SK-N-SH treated with all-trans-retinoic acid at 6 μM for 48 hours (cell line): ENCODE measurements around the gene PNMT.
A peak's percentile ranks its signal among the peaks of the same experiment; 100 is the strongest.

ENCODE experiments used
- ATAC-seq: fragments of 200-7000 bp; cut with Tn5 transposase; 3 replicates; pipeline ENCODE4 v1.9.1; 2020; ENCODE audit warnings: mild to moderate bottlenecking, moderate library complexity
- ARNTL ChIP-seq: fragments of 450-650 bp; formaldehyde crosslinking; IDR thresholded peaks from 2 replicates; pipeline ENCODE4 v1.5.0; 2020; ENCODE audit warnings: low read depth, mild to moderate bottlenecking, moderate library complexity, borderline replicate concordance
- BACH2 ChIP-seq: fragments of 250-450 bp; sonication (Bioruptor Pico); IDR thresholded peaks from 2 replicates; pipeline ENCODE4 v1.9.0; 2021; ENCODE audit warnings: mild to moderate bottlenecking, borderline replicate concordance
- CREB5 ChIP-seq: fragments of 250-450 bp; sonication (Bioruptor Pico); IDR thresholded peaks from 2 replicates; pipeline ENCODE4 v1.5.1; 2020; ENCODE audit warnings: low read depth, mild to moderate bottlenecking, moderate library complexity
- CSDC2 ChIP-seq: fragments of 250-450 bp; sonication (Bioruptor Pico); IDR thresholded peaks from 2 replicates; pipeline ENCODE4 v1.5.0; 2020; ENCODE audit warnings: mild to moderate bottlenecking, moderate library complexity
- ESRRG ChIP-seq: fragments of 250-450 bp; sonication (Bioruptor Pico); IDR thresholded peaks from 2 replicates; pipeline ENCODE4 v1.6.1; 2021; ENCODE audit warnings: mild to moderate bottlenecking
- GLIS3 ChIP-seq: fragments of 250-450 bp; sonication (Bioruptor Pico); IDR thresholded peaks from 2 replicates; pipeline ENCODE4 v1.5.0; 2020; ENCODE audit warnings: mild to moderate bottlenecking, moderate library complexity
- ISL1 ChIP-seq: fragments of 250-450 bp; sonication (Bioruptor Pico); IDR thresholded peaks from 2 replicates; pipeline ENCODE4 v2.1.2; 2022; ENCODE audit warnings: mild to moderate bottlenecking, moderate library complexity
- OSR1 ChIP-seq: fragments of 250-450 bp; sonication (Bioruptor Pico); IDR thresholded peaks from 2 replicates; pipeline ENCODE4 v1.8.0; 2022; ENCODE audit warnings: moderate library complexity, mild to moderate bottlenecking, inconsistent platforms
- PATZ1 ChIP-seq: fragments of 250-450 bp; sonication (Bioruptor Pico); IDR thresholded peaks from 2 replicates; pipeline ENCODE4 v1.8.0; 2020; ENCODE audit warnings: mild to moderate bottlenecking, moderate library complexity, borderline replicate concordance
- POU6F1 ChIP-seq: fragments of 250-450 bp; sonication (Bioruptor Pico); IDR thresholded peaks from 2 replicates; pipeline ENCODE4 v1.8.0; 2021; ENCODE audit warnings: low read depth, mild to moderate bottlenecking, moderate library complexity, borderline replicate concordance
- PPARA ChIP-seq: fragments of 250-450 bp; sonication (Bioruptor Pico); IDR thresholded peaks from 2 replicates; pipeline ENCODE4 v1.5.0; 2020; ENCODE audit warnings: mild to moderate bottlenecking, borderline replicate concordance
- RARB ChIP-seq: fragments of 250-450 bp; sonication (Bioruptor Pico); IDR thresholded peaks from 2 replicates; pipeline ENCODE4 v1.8.0; 2021; ENCODE audit warnings: mild to moderate bottlenecking, moderate library complexity
- SNAI2 ChIP-seq: fragments of 250-450 bp; sonication (Bioruptor Pico); IDR thresholded peaks from 2 replicates; pipeline ENCODE4 v1.5.0; 2020; ENCODE audit warnings: mild to moderate bottlenecking, moderate library complexity
- TCF4 ChIP-seq: fragments of 250-450 bp; sonication (Bioruptor Pico); IDR thresholded peaks from 2 replicates; pipeline ENCODE4 v1.8.0; 2021; ENCODE audit warnings: mild to moderate bottlenecking, moderate library complexity, borderline replicate concordance
- TOX ChIP-seq: fragments of 250-450 bp; sonication (Bioruptor Pico); IDR thresholded peaks from 2 replicates; pipeline ENCODE4 v1.8.0; 2021; ENCODE audit warnings: mild to moderate bottlenecking, moderate library complexity, borderline replicate concordance
- ZFP30 ChIP-seq: fragments of 450-650 bp; formaldehyde crosslinking; IDR thresholded peaks from 2 replicates; pipeline ENCODE4 v1.5.0; 2022; ENCODE audit warnings: mild to moderate bottlenecking, moderate library complexity
- ZNF565 ChIP-seq: fragments of 450-650 bp; formaldehyde crosslinking; conservative IDR thresholded peaks from 2 replicates; pipeline ENCODE4 v1.5.0; 2020; ENCODE audit warnings: low read depth, mild to moderate bottlenecking, moderate library complexity
- ZNF70 ChIP-seq: fragments of 450-650 bp; formaldehyde crosslinking; IDR thresholded peaks from 2 replicates; pipeline ENCODE4 v1.5.0; 2020; ENCODE audit warnings: mild to moderate bottlenecking, moderate library complexity
- ZNF8 ChIP-seq: fragments of 450-650 bp; formaldehyde crosslinking; IDR thresholded peaks from 2 replicates; pipeline ENCODE4 v1.5.0; 2020; ENCODE audit warnings: mild to moderate bottlenecking, moderate library complexity
- TF ChIP-seq, protein P1 (sequence below): fragments of 250-450 bp; sonication (Bioruptor Pico); IDR thresholded peaks from 2 replicates; pipeline ENCODE4 v1.5.1; 2021; ENCODE audit warnings: mild to moderate bottlenecking, moderate library complexity
- TF ChIP-seq, protein P2 (sequence below): fragments of 250-450 bp; sonication (Bioruptor Pico); IDR thresholded peaks from 2 replicates; pipeline ENCODE4 v1.5.0; 2020; ENCODE audit warnings: mild to moderate bottlenecking, moderate library complexity

PNMT gene

GRCh38 chr17:39652587-39653315, 15.5 kb upstream of the PNMT start:
- TF ChIP-seq SNAI2 (CRISPR knock-in tag), result no peak
- no peak for TF ChIP-seq ZNF565 (CRISPR knock-in tag)
- TF ChIP-seq ESRRG (CRISPR knock-in tag), result no peak
- TF ChIP-seq PPARA (CRISPR knock-in tag), result no peak
- no peak for TF ChIP-seq TCF4 (CRISPR knock-in tag)
- no peak for TF ChIP-seq ZNF8 (CRISPR knock-in tag)
- TF ChIP-seq GLIS3 (CRISPR knock-in tag), result no peak
- peak; percentile 23 for ATAC-seq

DNA sequence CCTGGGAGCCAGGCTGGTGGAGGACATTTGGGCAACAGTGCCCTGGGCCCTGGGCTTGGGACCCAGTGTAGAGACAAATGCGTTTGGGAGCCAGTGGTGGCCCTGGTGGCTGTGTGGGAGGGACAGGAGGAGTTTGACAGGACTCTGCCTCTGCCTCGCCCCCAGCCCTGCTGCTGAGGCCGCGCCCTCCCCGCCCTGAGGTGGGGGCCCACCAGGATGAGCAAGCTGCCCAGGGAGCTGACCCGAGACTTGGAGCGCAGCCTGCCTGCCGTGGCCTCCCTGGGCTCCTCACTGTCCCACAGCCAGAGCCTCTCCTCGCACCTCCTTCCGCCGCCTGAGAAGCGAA, 15.0 kb upstream of the PNMT start:
- ATAC-seq, result no peak
- TF ChIP-seq OSR1 (CRISPR knock-in tag), result no peak

DNA sequence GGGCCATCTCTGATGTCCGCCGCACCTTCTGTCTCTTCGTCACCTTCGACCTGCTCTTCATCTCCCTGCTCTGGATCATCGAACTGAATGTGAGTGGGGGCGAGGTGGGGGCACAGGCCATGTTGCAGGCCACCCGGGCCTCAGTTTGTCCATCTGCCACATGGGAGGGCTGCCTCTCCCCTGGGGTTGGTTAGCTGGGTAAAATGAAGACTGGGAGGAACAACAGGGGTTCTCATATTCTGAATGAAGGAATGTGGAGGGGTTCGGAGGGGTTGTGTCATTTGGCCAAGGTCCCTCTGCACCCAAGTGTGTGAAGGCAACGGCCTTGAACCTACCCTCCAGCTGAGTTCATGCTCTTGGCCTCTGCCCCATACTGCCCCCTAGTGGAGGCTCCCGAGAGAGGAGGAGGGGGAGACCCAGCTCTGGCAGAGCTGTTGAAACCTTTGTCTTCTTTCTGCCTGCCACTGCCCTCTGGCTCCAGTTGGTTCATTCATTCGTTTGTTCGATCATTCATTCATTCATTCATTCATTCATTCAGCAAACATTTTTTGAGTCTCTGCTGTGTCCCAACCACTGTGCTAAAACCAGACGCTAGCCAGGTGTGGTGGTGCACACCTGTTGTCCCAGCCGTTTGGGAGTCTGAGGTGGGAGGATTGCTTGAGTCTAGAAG, 14.5 kb upstream of the PNMT start:
- peak; percentile 82 for ATAC-seq
- TF ChIP-seq ISL1 (CRISPR knock-in tag) (no peak), ARNTL (no peak), GLIS3 (CRISPR knock-in tag) (no peak), ZFP30 (no peak), SNAI2 (CRISPR knock-in tag) (no peak), PATZ1 (CRISPR knock-in tag) (no peak), PPARA (CRISPR knock-in tag) (no peak), ZNF565 (CRISPR knock-in tag) (no peak), ZNF70 (CRISPR knock-in tag) (no peak), CSDC2 (CRISPR knock-in tag) (no peak), OSR1 (CRISPR knock-in tag) (no peak), TOX (CRISPR knock-in tag) (no peak), TCF4 (CRISPR knock-in tag) (no peak), ZNF8 (CRISPR knock-in tag) (no peak), RARB (CRISPR knock-in tag) (no peak), BACH2 (CRISPR knock-in tag) (no peak), POU6F1 (no peak), CREB5 (no peak)
- TF ChIP-seq, protein P1, sequence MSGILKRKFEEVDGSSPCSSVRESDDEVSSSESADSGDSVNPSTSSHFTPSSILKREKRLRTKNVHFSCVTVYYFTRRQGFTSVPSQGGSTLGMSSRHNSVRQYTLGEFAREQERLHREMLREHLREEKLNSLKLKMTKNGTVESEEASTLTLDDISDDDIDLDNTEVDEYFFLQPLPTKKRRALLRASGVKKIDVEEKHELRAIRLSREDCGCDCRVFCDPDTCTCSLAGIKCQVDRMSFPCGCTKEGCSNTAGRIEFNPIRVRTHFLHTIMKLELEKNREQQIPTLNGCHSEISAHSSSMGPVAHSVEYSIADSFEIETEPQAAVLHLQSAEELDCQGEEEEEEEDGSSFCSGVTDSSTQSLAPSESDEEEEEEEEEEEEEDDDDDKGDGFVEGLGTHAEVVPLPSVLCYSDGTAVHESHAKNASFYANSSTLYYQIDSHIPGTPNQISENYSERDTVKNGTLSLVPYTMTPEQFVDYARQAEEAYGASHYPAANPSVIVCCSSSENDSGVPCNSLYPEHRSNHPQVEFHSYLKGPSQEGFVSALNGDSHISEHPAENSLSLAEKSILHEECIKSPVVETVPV (CRISPR knock-in tag), result no peak
- TF ChIP-seq, protein P2, sequence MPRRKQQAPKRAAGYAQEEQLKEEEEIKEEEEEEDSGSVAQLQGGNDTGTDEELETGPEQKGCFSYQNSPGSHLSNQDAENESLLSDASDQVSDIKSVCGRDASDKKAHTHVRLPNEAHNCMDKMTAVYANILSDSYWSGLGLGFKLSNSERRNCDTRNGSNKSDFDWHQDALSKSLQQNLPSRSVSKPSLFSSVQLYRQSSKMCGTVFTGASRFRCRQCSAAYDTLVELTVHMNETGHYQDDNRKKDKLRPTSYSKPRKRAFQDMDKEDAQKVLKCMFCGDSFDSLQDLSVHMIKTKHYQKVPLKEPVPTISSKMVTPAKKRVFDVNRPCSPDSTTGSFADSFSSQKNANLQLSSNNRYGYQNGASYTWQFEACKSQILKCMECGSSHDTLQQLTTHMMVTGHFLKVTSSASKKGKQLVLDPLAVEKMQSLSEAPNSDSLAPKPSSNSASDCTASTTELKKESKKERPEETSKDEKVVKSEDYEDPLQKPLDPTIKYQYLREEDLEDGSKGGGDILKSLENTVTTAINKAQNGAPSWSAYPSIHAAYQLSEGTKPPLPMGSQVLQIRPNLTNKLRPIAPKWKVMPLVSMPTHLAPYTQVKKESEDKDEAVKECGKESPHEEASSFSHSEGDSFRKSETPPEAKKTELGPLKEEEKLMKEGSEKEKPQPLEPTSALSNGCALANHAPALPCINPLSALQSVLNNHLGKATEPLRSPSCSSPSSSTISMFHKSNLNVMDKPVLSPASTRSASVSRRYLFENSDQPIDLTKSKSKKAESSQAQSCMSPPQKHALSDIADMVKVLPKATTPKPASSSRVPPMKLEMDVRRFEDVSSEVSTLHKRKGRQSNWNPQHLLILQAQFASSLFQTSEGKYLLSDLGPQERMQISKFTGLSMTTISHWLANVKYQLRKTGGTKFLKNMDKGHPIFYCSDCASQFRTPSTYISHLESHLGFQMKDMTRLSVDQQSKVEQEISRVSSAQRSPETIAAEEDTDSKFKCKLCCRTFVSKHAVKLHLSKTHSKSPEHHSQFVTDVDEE (CRISPR knock-in tag), result no peak
